ENCODE results near the gene NHERF2. TPM values are rescaled to one million over a fixed set of nuclear protein-coding genes. Genes with fewer than 3 reads are reported as not detected.

NHERF2 gene
- not detected for polyA plus RNA-seq (ENCODE audit: low read depth in 6 of 6)

GRCh38 chr16:2026461-2027023, at the start of gene NHERF2:
Gene NHERF2 (plus strand): TSS chr16:2026902. CDS start chr16:2027006, 104 bp downstream.
- Mint-ChIP-seq H3K4me1 (peaks cover 22 to 29% (median 22%) of the 10 kb centered on the region in 3 donors), H3K27me3 (peaks cover 17 to 62% (median 41%) of the 10 kb centered on the region in 3 donors), H3K36me3 (no peaks in the 10 kb centered on the region), H3K27ac (peak within 1 kb of the TSS in 2 of 6 donors; percentile 37 to 44), H3K4me3 (peak within 1 kb of the TSS; percentile 68 to 88 (median 82)), H3K9me3 (peaks cover 0 to 1% (median 0%) of the 10 kb centered on the region in 7 donors)
- no peak for DNase-seq
- peak in 1 of 2 donors; percentile 9 for ATAC-seq (ENCODE audit: low read depth in 2 of 2)

DNA sequence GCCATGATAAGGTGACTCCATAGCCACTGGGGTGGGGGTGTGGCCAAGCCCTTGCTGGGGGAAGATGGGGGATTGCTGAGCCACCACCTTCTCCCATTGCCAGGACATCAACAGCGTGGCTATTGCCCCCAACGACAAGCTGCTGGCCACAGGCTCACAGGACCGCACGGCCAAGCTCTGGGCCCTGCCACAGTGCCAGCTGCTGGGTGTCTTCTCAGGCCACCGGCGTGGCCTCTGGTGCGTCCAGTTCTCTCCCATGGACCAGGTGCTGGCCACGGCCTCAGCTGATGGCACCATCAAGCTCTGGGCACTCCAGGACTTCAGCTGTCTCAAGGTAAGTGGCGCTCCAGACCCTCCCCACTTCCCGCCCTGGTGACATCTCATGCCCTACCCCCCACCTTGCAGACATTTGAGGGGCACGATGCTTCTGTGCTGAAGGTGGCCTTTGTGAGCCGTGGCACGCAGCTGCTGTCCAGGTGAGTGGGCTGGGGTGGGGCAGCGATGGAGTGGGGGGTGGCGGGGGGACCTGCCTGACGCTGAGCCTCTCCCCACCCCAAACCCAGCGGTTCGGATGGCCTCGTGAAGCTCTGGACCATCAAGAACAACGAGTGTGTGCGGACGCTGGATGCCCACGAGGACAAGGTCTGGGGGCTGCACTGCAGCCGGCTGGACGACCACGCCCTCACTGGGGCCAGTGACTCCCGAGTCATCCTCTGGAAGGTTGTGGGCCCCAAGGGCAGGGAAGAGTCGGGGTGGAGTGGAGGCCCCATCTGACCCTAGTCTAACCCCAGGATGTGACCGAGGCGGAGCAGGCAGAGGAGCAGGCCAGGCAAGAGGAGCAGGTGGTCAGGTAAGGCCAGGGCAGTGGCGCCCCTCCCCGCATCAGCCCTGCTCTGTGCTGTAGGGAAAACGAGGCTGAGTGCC, 49.5 kb upstream of the NHERF2 start:
- Mint-ChIP-seq H3K4me3 (peak overlapping the region in 1 of 8 donors; percentile 22), H3K36me3 (peaks cover 0 to 16% of the 10 kb centered on the region in 2 donors), H3K4me1 (peaks cover 8 to 15% (median 11%) of the 10 kb centered on the region in 3 donors), H3K9me3 (no peaks in the 10 kb centered on the region), H3K27ac (no peak overlapping the region), H3K27me3 (peaks cover 4 to 49% (median 20%) of the 10 kb centered on the region in 3 donors)
- no peak for ATAC-seq (ENCODE audit: low read depth in 2 of 2)
- no peak for DNase-seq

DNA sequence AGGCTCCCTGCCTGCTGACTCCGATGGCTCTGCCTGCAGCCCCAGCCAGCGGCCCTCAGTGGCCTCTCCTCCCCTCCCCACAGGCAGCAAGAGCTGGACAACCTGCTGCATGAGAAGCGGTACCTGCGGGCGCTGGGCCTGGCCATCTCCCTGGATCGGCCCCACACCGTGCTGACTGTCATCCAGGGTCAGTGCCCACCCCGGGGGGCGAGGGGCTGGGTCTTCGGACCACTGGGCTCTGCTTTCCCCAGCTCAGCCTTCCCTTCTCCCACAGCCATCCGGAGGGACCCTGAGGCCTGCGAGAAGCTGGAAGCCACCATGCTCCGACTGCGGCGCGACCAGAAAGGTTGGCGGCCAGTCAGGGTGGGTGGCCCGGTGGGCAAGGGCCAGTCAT, 48.8 kb upstream of the NHERF2 start:
- H3K36me3 Mint-ChIP-seq = peaks cover 0 to 16% of the 10 kb centered on the region in 2 donors
- H3K4me1 Mint-ChIP-seq = peaks cover 8 to 12% (median 8%) of the 10 kb centered on the region in 3 donors
- no peaks in the 10 kb centered on the region for H3K9me3 Mint-ChIP-seq
- no peak for DNase-seq
- no peak for ATAC-seq (ENCODE audit: low read depth in 2 of 2)
- H3K4me3 Mint-ChIP-seq = no peak overlapping the region
- H3K27ac Mint-ChIP-seq = no peak overlapping the region
- peaks cover 7 to 55% (median 27%) of the 10 kb centered on the region in 3 donors for H3K27me3 Mint-ChIP-seq

- ATAC-seq (ENCODE audit: low read depth in 2 of 2) (no peak), DNase-seq (no peak)
- peaks cover 6 to 10% (median 10%) of the 10 kb centered on the region in 3 donors for H3K4me1 Mint-ChIP-seq
- H3K27me3 Mint-ChIP-seq = peaks cover 12 to 56% (median 30%) of the 10 kb centered on the region in 3 donors
- peaks cover 0 to 2% (median 0%) of the 10 kb centered on the region in 7 donors for H3K9me3 Mint-ChIP-seq
- H3K27ac Mint-ChIP-seq = no peak overlapping the region
- no peak overlapping the region for H3K4me3 Mint-ChIP-seq
- H3K36me3 Mint-ChIP-seq = peaks cover 0 to 16% of the 10 kb centered on the region in 2 donors
These were observed 48.1 kb upstream of the NHERF2 start for GRCh38 chr16:1978476-1979120.

GRCh38 chr16:1979271-1980029, 47.3 kb upstream of the NHERF2 start:
- ATAC-seq (ENCODE audit: low read depth in 2 of 2) (no peak), DNase-seq (no peak)
- Mint-ChIP-seq H3K9me3 (peaks cover 0 to 2% (median 0%) of the 10 kb centered on the region in 7 donors), H3K4me3 (peak overlapping the region in 2 of 8 donors; percentile 27 to 35), H3K36me3 (peaks cover 0 to 16% of the 10 kb centered on the region in 2 donors), H3K27me3 (peaks cover 12 to 55% (median 30%) of the 10 kb centered on the region in 3 donors), H3K27ac (no peak overlapping the region), H3K4me1 (peaks cover 6 to 11% (median 7%) of the 10 kb centered on the region in 3 donors)

DNA sequence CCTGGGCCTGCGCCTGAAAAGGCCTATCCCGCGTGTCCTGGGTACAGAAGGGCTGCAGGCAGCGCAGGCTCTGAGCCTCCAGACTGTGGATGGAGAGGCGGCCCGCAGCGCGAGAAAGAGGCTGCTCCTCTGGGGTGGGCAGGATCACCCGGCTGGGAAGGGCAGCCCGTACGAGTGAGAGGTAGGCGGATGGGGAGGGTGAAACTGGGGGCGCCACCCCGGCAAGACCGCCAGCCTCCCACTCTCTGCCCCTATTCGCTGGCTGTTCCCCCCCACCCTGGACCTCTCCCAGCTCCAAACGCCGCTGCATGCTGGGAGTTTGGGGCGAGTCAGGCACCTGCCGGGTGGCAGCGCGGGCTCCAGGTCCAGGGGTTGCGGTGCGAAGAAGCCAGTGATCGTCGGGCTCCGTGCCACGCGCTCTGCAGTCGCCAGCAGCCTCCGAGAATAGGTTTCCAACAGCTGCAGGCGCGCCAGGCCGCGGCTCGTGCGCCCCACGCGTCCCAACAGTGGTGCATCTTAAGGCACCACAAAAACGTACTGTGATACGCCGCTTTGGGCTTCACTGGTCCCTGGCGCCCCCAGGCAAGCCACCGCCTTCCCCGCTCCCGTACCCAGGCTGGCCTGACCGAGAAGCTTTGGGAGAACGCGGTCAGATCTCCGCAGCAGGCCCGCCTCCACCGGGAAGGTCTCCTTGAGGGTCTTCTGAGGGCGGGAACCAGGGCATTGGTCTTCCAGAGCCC, 46.5 kb upstream of the NHERF2 start:
- ATAC-seq (ENCODE audit: low read depth in 2 of 2) (no peak), DNase-seq (no peak)
- Mint-ChIP-seq H3K4me1 (peaks cover 10 to 18% (median 12%) of the 10 kb centered on the region in 3 donors), H3K9me3 (peaks cover 0 to 2% (median 0%) of the 10 kb centered on the region in 7 donors), H3K27me3 (peaks cover 12 to 51% (median 30%) of the 10 kb centered on the region in 3 donors), H3K27ac (no peak overlapping the region), H3K4me3 (peak overlapping the region in 2 of 8 donors; percentile 27 to 51), H3K36me3 (peaks cover 0 to 10% of the 10 kb centered on the region in 2 donors)

- Mint-ChIP-seq H3K4me1 (peaks cover 10 to 20% (median 12%) of the 10 kb centered on the region in 3 donors), H3K27me3 (peaks cover 12 to 51% (median 30%) of the 10 kb centered on the region in 3 donors), H3K36me3 (peaks cover 0 to 9% of the 10 kb centered on the region in 2 donors), H3K27ac (no peak overlapping the region), H3K9me3 (peaks cover 0 to 2% (median 0%) of the 10 kb centered on the region in 7 donors), H3K4me3 (no peak overlapping the region)
- no peak for ATAC-seq (ENCODE audit: low read depth in 2 of 2)
- no peak for DNase-seq
These were observed 46.0 kb upstream of the NHERF2 start for GRCh38 chr16:1980770-1981087.

DNA sequence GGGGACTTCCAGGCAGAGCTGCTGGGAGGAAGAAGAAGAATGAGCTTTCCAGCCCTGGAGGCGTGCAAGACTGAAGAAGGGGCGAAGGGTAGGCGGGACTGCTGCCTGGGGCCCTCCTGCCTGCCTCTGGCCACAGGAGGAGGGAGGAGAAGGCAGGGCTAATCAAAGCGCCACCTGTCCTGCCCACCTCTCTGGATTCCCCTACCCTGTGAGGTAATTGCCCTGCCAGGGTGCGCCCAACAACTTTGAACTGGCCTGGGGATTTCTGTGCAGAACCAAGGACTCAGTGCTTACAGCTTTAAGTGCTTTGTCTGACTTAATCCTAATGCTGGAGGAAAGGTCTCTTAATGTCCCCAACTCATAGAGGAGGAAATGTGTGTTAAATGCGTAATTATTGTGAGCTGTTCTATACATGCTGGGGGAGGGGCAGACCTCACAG, 45.3 kb upstream of the NHERF2 start, which contains the start of gene NOXO1:
Gene NOXO1 (minus strand): TSS at position 72 of the 439 bp plus-strand sequence. CDS start 290 bp downstream, outside the sequence.
- Mint-ChIP-seq H3K4me1 (peaks cover 7 to 20% (median 17%) of the 10 kb centered on the region in 3 donors), H3K36me3 (peaks cover 0 to 3% of the 10 kb centered on the region in 2 donors), H3K27ac (peak within 1 kb of the TSS in 3 of 6 donors; percentile 24 to 72 (median 70)), H3K9me3 (peaks cover 0 to 2% (median 0%) of the 10 kb centered on the region in 7 donors), H3K27me3 (peaks cover 12 to 44% (median 23%) of the 10 kb centered on the region in 3 donors), H3K4me3 (peak within 1 kb of the TSS in 6 of 8 donors; percentile 4 to 88 (median 80))
- peak in 1 of 2 donors; percentile 16 for ATAC-seq (ENCODE audit: low read depth in 2 of 2)
- no peak for DNase-seq

DNA sequence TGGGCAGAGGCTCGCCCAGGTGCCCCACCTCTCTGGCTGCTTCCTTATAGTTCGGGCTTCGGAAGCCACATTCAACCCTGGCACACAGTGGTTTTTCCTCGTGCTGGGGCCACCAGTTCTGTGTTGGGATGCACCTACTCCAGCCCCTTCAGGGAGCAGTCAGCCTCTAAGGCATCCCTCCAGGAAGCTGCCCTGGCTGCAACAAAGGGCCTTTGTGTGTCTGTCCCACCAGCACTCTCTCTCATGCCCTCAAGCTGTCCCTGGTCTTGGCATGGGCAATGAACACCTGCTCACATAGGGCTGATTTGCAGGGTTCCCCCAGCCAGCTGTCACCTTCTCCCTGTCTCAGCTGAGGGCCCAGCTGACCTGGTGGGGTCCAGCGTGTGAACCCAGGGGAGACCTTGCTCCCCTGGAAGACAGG, 44.7 kb upstream of the NHERF2 start:
- no peaks in the 10 kb centered on the region for H3K36me3 Mint-ChIP-seq
- H3K4me3 Mint-ChIP-seq = peak overlapping the region in 5 of 8 donors; percentile 4 to 88 (median 79)
- H3K9me3 Mint-ChIP-seq = peaks cover 0 to 2% (median 0%) of the 10 kb centered on the region in 7 donors
- peaks cover 13 to 22% (median 20%) of the 10 kb centered on the region in 3 donors for H3K4me1 Mint-ChIP-seq
- peaks cover 12 to 44% (median 23%) of the 10 kb centered on the region in 3 donors for H3K27me3 Mint-ChIP-seq
- ATAC-seq (ENCODE audit: low read depth in 2 of 2) (no peak), DNase-seq (no peak)
- H3K27ac Mint-ChIP-seq = peak overlapping the region in 2 of 6 donors; percentile 70 to 72

- Mint-ChIP-seq H3K27me3 (peaks cover 12 to 36% (median 23%) of the 10 kb centered on the region in 3 donors), H3K4me1 (peaks cover 17 to 22% (median 20%) of the 10 kb centered on the region in 3 donors)
These were observed 43.6 kb upstream of the NHERF2 start for GRCh38 chr16:1982991-1983543.

GRCh38 chr16:1983544-1984346, 43.0 kb upstream of the NHERF2 start, which contains the start of gene GFER:
Gene GFER (plus strand): TSS chr16:1984193. CDS start chr16:1984219, 26 bp downstream.
- Mint-ChIP-seq H3K4me1 (peaks cover 19 to 27% (median 24%) of the 10 kb centered on the region in 3 donors), H3K27ac (peak within 1 kb of the TSS in 4 of 6 donors; percentile 63 to 82 (median 76)), H3K4me3 (peak within 1 kb of the TSS; percentile 74 to 90 (median 84)), H3K36me3 (no peaks in the 10 kb centered on the region), H3K27me3 (peaks cover 12 to 32% (median 23%) of the 10 kb centered on the region in 3 donors), H3K9me3 (peaks cover 0 to 2% (median 0%) of the 10 kb centered on the region in 7 donors)
- ATAC-seq (ENCODE audit: low read depth in 2 of 2) = peak; percentile 71 to 72
- peak; percentile 72 for DNase-seq

More at GRCh38 chr16:1982991-1983543, 43.6 kb upstream of the NHERF2 start:
- Mint-ChIP-seq H3K4me3 (peak overlapping the region; percentile 74 to 88 (median 84)), H3K27ac (peak overlapping the region in 3 of 6 donors; percentile 50 to 70 (median 63)), H3K9me3 (peaks cover 0 to 2% (median 0%) of the 10 kb centered on the region in 7 donors), H3K36me3 (no peaks in the 10 kb centered on the region)
- ATAC-seq (ENCODE audit: low read depth in 2 of 2) (no peak), DNase-seq (no peak)

Measured in naive B cell (primary cell).